A673 (cell line): Measurements from ENCODE around the gene ERBB2.

ENCODE experiments used
- CTCF ChIP-seq: fragments of 300-800, 200-600 bp; sonication (generic); conservative IDR thresholded peaks from 2 replicates; pipeline ENCODE4 v1.5.1; 2017; ENCODE audit warnings: low read depth, mild to moderate bottlenecking, antibody characterized with exemption, low read length, moderate library complexity, mixed read lengths
- EZH2 ChIP-seq: fragments of 200-600 bp; sonication (generic); IDR thresholded peaks from 2 replicates; pipeline ENCODE4 v1.6.1; 2017; ENCODE audit warnings: borderline replicate concordance, low read depth, mild to moderate bottlenecking, mixed read lengths, antibody characterized with exemption, low read length; ENCODE audit not compliant: poor library complexity, severe bottlenecking

GRCh38 chr17:39666601-39667261, 33.1 kb upstream of the ERBB2 start:
- TF ChIP-seq CTCF (no peak), EZH2 (no peak)
